SU-DHL-6 (cell line): ENCODE results near the gene PALM.
A peak's percentile ranks its signal among the peaks of the same experiment; 100 is the strongest.

Experiments used
- H2AFZ ChIP-seq: fragments of 200-600 bp; sonication (generic); 2 replicates; pipeline ENCODE4 v1.6.1; 2014; ENCODE audit warnings: low read depth, mild to moderate bottlenecking, moderate library complexity, mixed read lengths, antibody characterized with exemption, low read length; ENCODE audit not compliant: severe bottlenecking
- H3F3A ChIP-seq: fragments of 200-600 bp; shearing (Covaris generic); 2 replicates; pipeline ENCODE4 v1.6.0; 2016; ENCODE audit warnings: antibody characterized with exemption, mild to moderate bottlenecking; ENCODE audit not compliant: insufficient read depth
- H3K27ac ChIP-seq: fragments of 200-600 bp; sonication (generic); 2 replicates; pipeline ENCODE4 v1.5.1; 2016; ENCODE audit warnings: low read depth, mild to moderate bottlenecking, low read length, moderate library complexity, mixed read lengths
- H3K27me3 ChIP-seq: fragments of 200-600 bp; sonication (generic), shearing (Covaris generic); 2 replicates; pipeline ENCODE4 v1.6.0; 2014; ENCODE audit warnings: mild to moderate bottlenecking, low read length
- H3K36me3 ChIP-seq: fragments of 200-600 bp; sonication (generic); 2 replicates; pipeline ENCODE4 v1.6.1; 2014; ENCODE audit warnings: mild to moderate bottlenecking, low read length, mixed read lengths
- H3K4me2 ChIP-seq: fragments of 300-600, 200-600 bp; shearing (Covaris generic), sonication (generic); 2 replicates; pipeline ENCODE4 v1.6.0; 2014; ENCODE audit warnings: low read length, low read depth, mild to moderate bottlenecking; ENCODE audit not compliant: poor library complexity, severe bottlenecking
- H3K4me3 ChIP-seq: fragments of 200-600 bp; sonication (generic); 2 replicates; pipeline ENCODE4 v1.5.1; 2014; ENCODE audit warnings: antibody characterized with exemption, low read length, mild to moderate bottlenecking, mixed read lengths; ENCODE audit not compliant: insufficient read depth, poor library complexity, severe bottlenecking
- H3K79me2 ChIP-seq: fragments of 200-600 bp; sonication (generic); 2 replicates; pipeline ENCODE4 v1.6.1; 2014; ENCODE audit warnings: mild to moderate bottlenecking, low read length, moderate library complexity; ENCODE audit not compliant: insufficient read depth
- H3K9ac ChIP-seq: fragments of 200-600 bp; sonication (generic); 2 replicates; pipeline ENCODE4 v1.7.0; 2014; ENCODE audit warnings: mild to moderate bottlenecking, low read length
- H3K9me2 ChIP-seq: fragments of 200-600 bp; sonication (generic); replicated peaks from 2 replicates; pipeline ENCODE4 v1.6.1; 2014; ENCODE audit warnings: low read length; ENCODE audit not compliant: insufficient read depth
- H3K9me3 ChIP-seq: fragments of 200-600 bp; sonication (generic); 2 replicates; pipeline ENCODE4 v1.6.1; 2014; ENCODE audit warnings: low read length, mixed read lengths; ENCODE audit not compliant: insufficient read depth
- H4K20me1 ChIP-seq: fragments of 200-600 bp; sonication (generic); 2 replicates; pipeline ENCODE4 v1.6.1; 2014; ENCODE audit warnings: low read depth, mild to moderate bottlenecking, antibody characterized with exemption, low read length, moderate library complexity, mixed read lengths
- CTCF ChIP-seq: fragments of 200-600 bp; sonication (generic); IDR thresholded peaks from one replicate; pipeline ENCODE4 v1.5.1; 2017; ENCODE audit warnings: antibody characterized with exemption, mild to moderate bottlenecking, low read length, moderate library complexity; ENCODE audit not compliant: insufficient read depth, poor library complexity, severe bottlenecking
- EZH2phosphoT487 ChIP-seq: fragments of 200-600 bp; sonication (generic), shearing (Covaris generic); conservative IDR thresholded peaks from 2 replicates; pipeline ENCODE4 v1.6.1; 2018; ENCODE audit warnings: mild to moderate bottlenecking, antibody characterized with exemption, low read length, moderate library complexity, mixed read lengths

The PALM gene

GRCh38 chr19:677201-677600 is 31.5 kb upstream of the PALM start:
- TF ChIP-seq CTCF: no peak
- no peak for TF ChIP-seq EZH2phosphoT487
- Histone ChIP-seq H3F3A (0 out of 2 replicates have a peak, but pooled peaks cover 9% of the 10 kb centered on the region), H4K20me1 (no peaks in the 10 kb centered on the region), H3K9me2 (no peaks in the 10 kb centered on the region), H3K27ac (no peak overlapping the region), H3K9ac (no peak overlapping the region), H3K27me3 (no peaks in the 10 kb centered on the region), H3K9me3 (no peaks in the 10 kb centered on the region), H3K79me2 (no peaks in the 10 kb centered on the region), H2AFZ (no peak overlapping the region), H3K4me3 (no peak overlapping the region), H3K36me3 (no peaks in the 10 kb centered on the region), H3K4me2 (no peak overlapping the region)

GRCh38 chr19:677601-678436 is 30.9 kb upstream of the PALM start:
- no peak overlapping the region for H2AFZ ChIP-seq
- H3K27me3 ChIP-seq: no peaks in the 10 kb centered on the region
- H3F3A ChIP-seq: 0 out of 2 replicates have a peak, but pooled peaks cover 9% of the 10 kb centered on the region
- H4K20me1 ChIP-seq: no peaks in the 10 kb centered on the region
- H3K4me2 ChIP-seq: no peak overlapping the region
- H3K9ac ChIP-seq: no peak overlapping the region
- no peaks in the 10 kb centered on the region for H3K9me3 ChIP-seq
- H3K36me3 ChIP-seq: no peaks in the 10 kb centered on the region
- TF ChIP-seq EZH2phosphoT487 (no peak), CTCF (no peak)
- no peaks in the 10 kb centered on the region for H3K9me2 ChIP-seq
- no peaks in the 10 kb centered on the region for H3K79me2 ChIP-seq
- no peak overlapping the region for H3K4me3 ChIP-seq
- no peak overlapping the region for H3K27ac ChIP-seq

- H3K9me2 ChIP-seq: no peaks in the 10 kb centered on the region
- H3K27ac ChIP-seq: no peak overlapping the region
- 0 out of 2 replicates have a peak, but pooled peaks cover 9% of the 10 kb centered on the region for H3F3A ChIP-seq
- no peaks in the 10 kb centered on the region for H3K36me3 ChIP-seq
- H3K79me2 ChIP-seq: no peaks in the 10 kb centered on the region
- peak overlapping the region; percentile 63 for H3K4me2 ChIP-seq
- no peak overlapping the region for H2AFZ ChIP-seq
- TF ChIP-seq CTCF (no peak), EZH2phosphoT487 (no peak)
- H3K9me3 ChIP-seq: no peaks in the 10 kb centered on the region
- 0 out of 2 replicates have a peak overlapping the region, but pooled peaks have one; percentile 85 for H3K9ac ChIP-seq
- no peaks in the 10 kb centered on the region for H3K27me3 ChIP-seq
- no peak overlapping the region for H3K4me3 ChIP-seq
- no peaks in the 10 kb centered on the region for H4K20me1 ChIP-seq
Measured at GRCh38 chr19:678791-679388, 29.8 kb upstream of the PALM start.
